RWPE2 (cell line): ENCODE measurements around the gene EFNA2.

Source experiments
- ATAC-seq: fragments of 200-7000 bp; cut with Tn5 transposase; 3 replicates; pipeline ENCODE4 v1.9.1; 2021; ENCODE audit warnings: low read depth
- DNase-seq: peaks from one replicate; pipeline ENCODE4 v3.0.0-alpha.2; 2020; ENCODE audit warnings: low spot score
- H3K27ac ChIP-seq: fragments of 450-650 bp; 2 replicates; pipeline ENCODE4 v1.5.1; 2017; ENCODE audit warnings: mild to moderate bottlenecking; ENCODE audit not compliant: poor library complexity, severe bottlenecking
- H3K27me3 ChIP-seq: fragments of 250-450 bp; sonication (Bioruptor Pico); 2 replicates; pipeline ENCODE4 v1.5.1; 2021; ENCODE audit warnings: mild to moderate bottlenecking, moderate library complexity; ENCODE audit not compliant: insufficient read depth, poor library complexity, severe bottlenecking
- H3K36me3 ChIP-seq: fragments of 250-450 bp; sonication (Bioruptor Pico); 2 replicates; pipeline ENCODE4 v1.5.1; 2020; ENCODE audit warnings: low read depth, mild to moderate bottlenecking, moderate library complexity
- H3K4me1 ChIP-seq: fragments of 250-450 bp; sonication (Bioruptor Pico); 2 replicates; pipeline ENCODE4 v1.5.1; 2021; ENCODE audit warnings: mild to moderate bottlenecking, moderate library complexity; ENCODE audit not compliant: insufficient read depth, poor library complexity, severe bottlenecking
- H3K4me3 ChIP-seq: fragments of 250-450 bp; sonication (Bioruptor Pico); 2 replicates; pipeline ENCODE4 v1.5.1; 2021; ENCODE audit warnings: mild to moderate bottlenecking, moderate library complexity; ENCODE audit not compliant: severe bottlenecking
- H3K9me3 ChIP-seq: fragments of 250-450 bp; sonication (Bioruptor Pico); 2 replicates; pipeline ENCODE4 v1.5.1; 2021; ENCODE audit warnings: mild to moderate bottlenecking, moderate library complexity; ENCODE audit not compliant: severe bottlenecking
- CTCF ChIP-seq: fragments of 450-650 bp; IDR thresholded peaks from one replicate; pipeline ENCODE4 v1.5.1; 2017; ENCODE audit warnings: mild to moderate bottlenecking, moderate library complexity; ENCODE audit not compliant: poor library complexity, severe bottlenecking

The EFNA2 gene

GRCh38 chr19:1288833-1289685 lies 3.4 kb downstream of the EFNA2 start:
- Histone ChIP-seq H3K9me3 (no peaks in the 10 kb centered on the region), H3K4me1 (no peaks in the 10 kb centered on the region), H3K4me3 (no peak overlapping the region), H3K27me3 (peaks cover 34% of the 10 kb centered on the region), H3K27ac (no peak overlapping the region), H3K36me3 (no peaks in the 10 kb centered on the region)
- TF ChIP-seq CTCF, result no peak
- ATAC-seq (no peak), DNase-seq (no peak)

DNA sequence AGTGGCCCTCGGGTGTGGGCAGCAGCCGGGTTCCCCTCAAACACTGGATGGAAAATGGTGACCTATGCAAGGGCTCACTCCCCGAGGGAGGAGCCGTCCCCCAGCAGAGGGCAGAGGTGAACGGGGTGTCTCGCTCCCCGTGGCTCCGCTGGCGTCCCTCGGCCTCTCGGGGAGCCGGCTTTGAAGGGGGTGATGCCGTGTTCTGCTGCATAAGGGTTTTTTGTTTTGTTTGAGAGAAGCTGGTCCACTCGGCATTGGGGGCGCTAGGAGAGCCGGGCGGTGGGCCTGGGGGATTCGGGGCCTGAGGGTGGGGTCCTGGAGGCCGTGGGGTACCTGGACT lies 4.0 kb downstream of the EFNA2 start:
- no peaks in the 10 kb centered on the region for H3K36me3 ChIP-seq
- no peak for TF ChIP-seq CTCF
- no peak overlapping the region for H3K4me3 ChIP-seq
- peaks cover 29% of the 10 kb centered on the region for H3K27me3 ChIP-seq
- no peak overlapping the region for H3K27ac ChIP-seq
- H3K9me3 ChIP-seq, result no peaks in the 10 kb centered on the region
- no peak for ATAC-seq
- no peaks in the 10 kb centered on the region for H3K4me1 ChIP-seq
- DNase-seq, result no peak

GRCh38 chr19:1290196-1290702 lies 4.6 kb downstream of the EFNA2 start:
- no peak for TF ChIP-seq CTCF
- no peaks in the 10 kb centered on the region for H3K36me3 ChIP-seq
- ATAC-seq (no peak), DNase-seq (no peak)
- no peak overlapping the region for H3K4me3 ChIP-seq
- no peaks in the 10 kb centered on the region for H3K9me3 ChIP-seq
- no peak overlapping the region for H3K27ac ChIP-seq
- no peaks in the 10 kb centered on the region for H3K4me1 ChIP-seq
- peaks cover 25% of the 10 kb centered on the region for H3K27me3 ChIP-seq

DNA sequence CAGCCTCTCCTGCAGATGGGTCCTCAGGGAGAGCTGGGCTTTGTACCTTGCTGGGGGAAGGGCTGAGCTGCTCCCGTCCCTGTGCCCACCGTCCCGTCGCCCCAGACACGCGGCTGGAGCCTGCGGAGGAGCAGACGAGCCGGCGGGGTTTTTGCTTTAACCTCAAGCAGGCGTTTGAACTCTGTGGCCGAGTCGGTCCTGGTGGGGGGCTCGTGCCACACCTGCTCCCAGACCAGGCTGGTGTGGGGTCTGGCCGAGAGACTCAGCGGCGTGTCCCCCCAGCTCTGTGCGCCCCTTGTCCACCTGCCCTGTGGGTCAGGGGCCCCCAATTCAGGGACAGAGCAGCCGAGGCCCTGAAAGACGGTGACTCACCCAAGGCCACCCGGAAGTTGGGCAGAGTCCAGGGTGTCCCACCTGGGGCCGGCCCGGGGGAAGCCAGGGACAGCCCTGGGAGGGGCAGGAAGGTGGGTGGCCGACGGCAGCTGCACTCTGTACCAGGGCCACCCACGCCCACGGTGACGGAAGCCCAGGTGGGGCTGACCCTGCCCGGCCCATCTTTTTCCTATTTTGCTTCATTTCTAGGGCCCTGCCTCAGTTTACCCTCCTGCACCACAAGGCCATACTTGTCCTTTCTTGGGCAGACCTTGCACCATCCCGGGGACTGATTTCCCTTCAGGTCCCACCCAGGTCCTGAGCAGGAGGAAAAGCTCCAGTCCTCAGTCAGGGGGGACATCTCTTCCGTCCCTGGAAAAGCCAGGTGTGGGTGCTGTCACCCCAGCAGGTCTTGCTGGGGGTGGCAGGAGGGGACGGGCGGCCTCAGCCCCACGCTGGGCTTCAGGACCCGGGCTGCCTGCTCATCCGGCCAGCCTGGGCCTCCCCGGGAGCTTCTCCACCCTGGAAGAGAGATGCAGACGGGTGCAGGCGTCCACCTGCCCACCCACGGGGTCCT lies 5.3 kb downstream of the EFNA2 start:
- H3K4me3 ChIP-seq, result no peak overlapping the region
- TF ChIP-seq CTCF, result no peak
- H3K36me3 ChIP-seq, result no peaks in the 10 kb centered on the region
- H3K27ac ChIP-seq, result no peak overlapping the region
- DNase-seq (no peak), ATAC-seq (no peak)
- H3K27me3 ChIP-seq, result peaks cover 23% of the 10 kb centered on the region
- H3K9me3 ChIP-seq, result no peaks in the 10 kb centered on the region
- H3K4me1 ChIP-seq, result no peaks in the 10 kb centered on the region
